NK-92 treated with Interleukin-12 subunit alpha and Interleukin-12 subunit beta, amount 100 ng/mL, for 24 hours (cell line): Measurements from ENCODE around the gene HECW1.
"Not testable (repeated sequence)": the region's sequence is repeated elsewhere in the genome, so short reads cannot be mapped to it uniquely, and the experiment has no call there.

Experiments used
- DNase-seq: peaks from one replicate; lab custom pipeline; 2025; lab: John Stamatoyannopoulos, UW

Gene HECW1

GRCh38 chr7:43112941-43113621 lies 634 bp downstream of the HECW1 start:
- no peak for DNase-seq

- no peak for DNase-seq
These were observed 1.4 kb downstream of the HECW1 start for GRCh38 chr7:43113622-43114457.

GRCh38 chr7:43114458-43114780 lies 2.0 kb downstream of the HECW1 start:
- no peak for DNase-seq

- DNase-seq: no peak
These were observed 4.0 kb downstream of the HECW1 start for GRCh38 chr7:43116451-43116850.

GRCh38 chr7:43117095-43117494 lies 4.6 kb downstream of the HECW1 start:
- DNase-seq: no peak

GRCh38 chr7:43117861-43118260 lies 5.4 kb downstream of the HECW1 start:
- DNase-seq: no peak

- DNase-seq: no peak
These were observed 5.9 kb downstream of the HECW1 start for GRCh38 chr7:43118313-43118712.

GRCh38 chr7:43119371-43120075 lies 7.1 kb downstream of the HECW1 start:
- no peak for DNase-seq

GRCh38 chr7:43121973-43122372 lies 9.5 kb downstream of the HECW1 start:
- DNase-seq: no peak

GRCh38 chr7:43123457-43123856 lies 11.0 kb downstream of the HECW1 start:
- no peak for DNase-seq

GRCh38 chr7:43124388-43124787 lies 11.9 kb downstream of the HECW1 start:
- no peak for DNase-seq

- no peak for DNase-seq
These were observed 17.9 kb downstream of the HECW1 start for GRCh38 chr7:43130347-43130746.

- no peak for DNase-seq
These were observed 22.7 kb downstream of the HECW1 start for GRCh38 chr7:43135129-43135528.

- DNase-seq: no peak
These were observed 23.6 kb downstream of the HECW1 start for GRCh38 chr7:43136064-43136463.

GRCh38 chr7:43137121-43137744 lies 24.8 kb downstream of the HECW1 start:
- not testable (repeated sequence) for DNase-seq

GRCh38 chr7:43137811-43138210 lies 25.4 kb downstream of the HECW1 start:
- DNase-seq: no peak

- DNase-seq: no peak
These were observed 26.3 kb downstream of the HECW1 start for GRCh38 chr7:43138710-43139109.

- DNase-seq: no peak
These were observed 26.7 kb downstream of the HECW1 start for GRCh38 chr7:43139137-43139536.

GRCh38 chr7:43140186-43140585 lies 27.7 kb downstream of the HECW1 start:
- no peak for DNase-seq

- DNase-seq: no peak
These were observed 28.6 kb downstream of the HECW1 start for GRCh38 chr7:43141091-43141490.

GRCh38 chr7:43142703-43143102 lies 30.3 kb downstream of the HECW1 start:
- no peak for DNase-seq

- no peak for DNase-seq
These were observed 31.6 kb downstream of the HECW1 start for GRCh38 chr7:43143918-43144589.
